Fibroblast of villous mesenchyme (primary cell): Measurements from ENCODE around the gene ARID1B. TPM values are rescaled to one million over a fixed set of nuclear protein-coding genes. Genes with fewer than 3 reads are reported as not detected.

Experiments
- DNase-seq: peaks from one replicate; pipeline ENCODE4 v3.0.0-alpha.2; 2010; ENCODE audit warnings: low read depth
- H3K4me3 ChIP-seq: 2 replicates; pipeline ENCODE4 v1.5.1; 2011; ENCODE audit warnings: low read depth, mild to moderate bottlenecking, low read length
- total RNA-seq: library from RNA; depleted of rRNA; stranded (reverse); fragments of >200 nt; gene quantifications from 2 replicates; pipeline ENCODE4 v1.2.3, GENCODE V29; 2012
- TF ChIP-seq, protein P1 (sequence below): IDR thresholded peaks from 2 replicates; pipeline ENCODE4 v1.5.1; 2012; ENCODE audit warnings: low read depth, mild to moderate bottlenecking, low read length; ENCODE audit not compliant: insufficient read depth

The ARID1B gene
- total RNA-seq, 1 donor: 41.0 TPM

DNA sequence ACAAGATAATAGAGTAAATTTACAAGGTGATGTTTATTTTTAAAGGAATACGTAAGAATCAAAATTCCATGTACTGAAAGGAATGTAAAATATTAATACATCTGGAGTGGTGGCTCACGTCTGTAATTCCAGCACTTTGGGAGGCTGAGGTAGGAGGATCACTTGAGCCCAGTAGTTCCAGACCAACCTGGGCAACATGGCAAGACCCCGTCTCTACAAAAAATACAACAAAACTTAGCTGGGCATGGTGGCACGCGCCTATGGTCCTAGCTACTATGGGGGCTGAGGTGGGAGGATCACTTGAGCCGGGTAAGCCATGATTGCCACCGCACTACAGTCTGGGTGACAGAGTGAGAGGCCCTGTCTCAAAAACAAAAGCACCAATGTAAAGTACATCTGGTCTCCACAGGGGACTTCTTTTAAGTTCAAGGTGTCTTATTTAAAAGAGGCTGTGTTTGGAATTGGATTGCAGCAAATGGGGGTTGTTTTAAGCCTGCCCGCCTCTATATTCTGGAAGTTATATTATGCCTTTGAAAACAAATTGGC, 36.9 kb downstream of the ARID1B start:
- TF ChIP-seq, protein P1, sequence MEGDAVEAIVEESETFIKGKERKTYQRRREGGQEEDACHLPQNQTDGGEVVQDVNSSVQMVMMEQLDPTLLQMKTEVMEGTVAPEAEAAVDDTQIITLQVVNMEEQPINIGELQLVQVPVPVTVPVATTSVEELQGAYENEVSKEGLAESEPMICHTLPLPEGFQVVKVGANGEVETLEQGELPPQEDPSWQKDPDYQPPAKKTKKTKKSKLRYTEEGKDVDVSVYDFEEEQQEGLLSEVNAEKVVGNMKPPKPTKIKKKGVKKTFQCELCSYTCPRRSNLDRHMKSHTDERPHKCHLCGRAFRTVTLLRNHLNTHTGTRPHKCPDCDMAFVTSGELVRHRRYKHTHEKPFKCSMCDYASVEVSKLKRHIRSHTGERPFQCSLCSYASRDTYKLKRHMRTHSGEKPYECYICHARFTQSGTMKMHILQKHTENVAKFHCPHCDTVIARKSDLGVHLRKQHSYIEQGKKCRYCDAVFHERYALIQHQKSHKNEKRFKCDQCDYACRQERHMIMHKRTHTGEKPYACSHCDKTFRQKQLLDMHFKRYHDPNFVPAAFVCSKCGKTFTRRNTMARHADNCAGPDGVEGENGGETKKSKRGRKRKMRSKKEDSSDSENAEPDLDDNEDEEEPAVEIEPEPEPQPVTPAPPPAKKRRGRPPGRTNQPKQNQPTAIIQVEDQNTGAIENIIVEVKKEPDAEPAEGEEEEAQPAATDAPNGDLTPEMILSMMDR: no peak
- H3K4me3 ChIP-seq: no peak overlapping the region
- DNase-seq: no peak

DNA sequence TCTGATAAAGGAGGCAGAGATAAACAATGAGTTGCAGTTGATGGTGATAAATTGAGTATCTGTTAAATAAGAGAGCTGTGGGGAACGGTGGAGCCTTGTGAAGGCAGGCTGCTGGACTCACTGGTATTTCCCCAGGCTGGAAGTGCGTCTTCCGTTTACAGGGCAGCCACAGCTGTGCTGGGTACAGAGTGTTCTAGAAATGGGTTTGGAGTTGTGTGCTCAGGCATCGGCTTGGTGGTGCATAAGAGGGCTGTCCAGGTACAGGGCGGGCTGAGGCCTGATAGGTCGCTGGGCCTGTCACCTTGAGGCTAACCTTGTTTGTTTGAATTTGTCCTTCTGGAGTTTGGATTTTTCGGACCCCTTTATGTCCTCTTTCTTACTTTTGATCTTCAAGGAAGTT, 39.3 kb downstream of the ARID1B start:
- peak; percentile 76 for DNase-seq
- TF ChIP-seq, protein P1: no peak
- no peak overlapping the region for H3K4me3 ChIP-seq

DNA sequence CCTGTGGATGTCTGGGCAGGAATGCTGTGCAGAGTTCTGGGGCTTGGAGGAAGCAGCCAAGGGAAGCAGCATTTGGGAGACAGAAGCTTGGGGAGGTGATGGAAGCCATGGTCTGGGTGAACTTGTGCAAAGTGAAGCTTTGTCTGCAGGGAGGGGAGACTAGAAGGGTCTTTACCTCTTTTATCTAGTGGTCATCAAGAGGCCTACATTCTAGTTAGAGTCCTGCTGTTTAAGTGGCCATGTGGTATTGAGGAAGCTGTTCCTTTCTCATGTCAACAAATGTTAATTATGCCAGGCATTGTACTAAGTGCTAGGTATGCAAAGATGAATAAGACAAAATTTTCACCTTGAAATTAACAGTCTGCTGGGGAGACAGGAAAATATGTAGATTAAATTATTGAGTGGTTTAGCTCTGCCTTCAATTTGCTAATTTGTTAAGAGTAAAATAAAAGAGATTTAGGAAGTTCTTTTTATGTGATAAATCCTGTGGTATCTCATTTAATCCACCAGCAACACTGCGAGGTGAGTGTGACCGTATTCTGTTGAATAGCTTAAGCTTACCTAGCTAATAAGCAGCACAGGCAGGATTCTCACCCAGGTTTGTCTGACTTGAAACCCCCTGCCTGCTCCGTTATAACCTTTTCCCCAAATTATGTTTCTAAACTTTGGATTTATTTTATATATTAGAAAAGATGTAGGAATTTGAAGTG, 43.1 kb downstream of the ARID1B start:
- TF ChIP-seq, protein P1: no peak
- DNase-seq: no peak
- no peak overlapping the region for H3K4me3 ChIP-seq

DNA sequence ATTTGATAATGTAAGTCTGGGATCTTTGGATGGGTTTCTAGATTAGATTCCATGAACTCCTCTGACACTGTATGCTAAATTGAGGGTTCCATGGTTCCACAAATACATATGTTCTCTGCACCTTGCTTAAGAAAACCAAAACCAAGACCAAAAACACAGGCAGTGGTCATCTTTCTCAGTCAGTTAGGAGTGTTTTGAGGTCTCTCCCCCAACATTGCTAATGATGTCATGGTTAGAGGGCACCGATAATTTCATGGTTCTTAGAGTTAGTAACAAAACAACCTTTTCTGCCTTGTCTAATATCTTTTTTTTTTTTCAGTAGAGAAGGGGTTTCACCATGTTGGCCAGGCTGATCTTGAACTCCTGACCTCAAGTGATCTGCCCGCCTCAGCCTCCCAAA, 44.5 kb downstream of the ARID1B start:
- H3K4me3 ChIP-seq: no peak overlapping the region
- DNase-seq: no peak
- TF ChIP-seq, protein P1: no peak

DNA sequence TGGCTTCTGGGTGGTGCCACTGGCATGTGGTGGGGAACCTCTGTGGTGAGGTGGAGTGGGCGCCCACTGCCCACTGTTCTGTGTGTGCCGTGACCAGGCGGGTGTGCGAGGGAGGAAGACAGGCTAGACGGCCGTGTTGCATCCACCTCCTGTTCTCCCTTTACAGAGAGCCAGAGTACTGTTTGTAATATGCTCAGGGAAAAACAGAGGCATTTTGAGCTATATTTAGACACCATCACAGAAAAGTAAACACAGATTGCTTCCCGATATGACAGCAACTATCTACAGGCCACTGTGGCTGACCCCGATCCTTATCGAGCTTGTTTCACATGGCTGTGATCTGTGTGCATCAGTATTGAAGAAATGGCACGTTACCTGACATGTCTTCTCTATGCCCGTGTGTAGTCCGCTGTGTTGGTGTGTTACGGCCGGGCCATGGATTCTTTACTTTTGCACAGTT, 45.6 kb downstream of the ARID1B start:
- H3K4me3 ChIP-seq: no peak overlapping the region
- DNase-seq: no peak
- TF ChIP-seq, protein P1: no peak

DNA sequence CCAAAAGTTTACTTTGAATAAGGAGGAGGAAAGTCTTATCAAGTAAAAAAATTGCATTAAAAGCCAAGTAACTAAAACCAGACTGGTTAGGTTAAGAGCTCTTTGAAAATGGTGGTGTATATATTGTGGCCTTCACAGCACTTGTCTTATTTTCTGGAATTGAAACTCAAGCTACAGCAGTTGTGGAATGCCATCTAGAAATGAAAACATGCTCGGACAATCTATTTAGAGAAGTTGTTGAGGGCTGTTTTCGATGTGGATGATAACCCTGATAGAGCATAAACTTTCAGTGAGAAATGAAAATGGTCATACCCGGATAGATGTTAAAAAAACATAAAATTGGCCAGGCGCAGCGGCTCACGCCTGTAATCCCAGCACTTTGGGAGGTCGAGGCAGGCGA, 47.0 kb downstream of the ARID1B start:
- TF ChIP-seq, protein P1: no peak
- H3K4me3 ChIP-seq: no peak overlapping the region

More for the DNA sequence above, 47.0 kb downstream of the ARID1B start:
- DNase-seq: no peak
